Colonic mucosa (tissue), 4 donors: ENCODE measurements around the gene CLTCL1. TPM values are rescaled to one million over a fixed set of nuclear protein-coding genes. Genes with fewer than 3 reads are reported as not detected.

Experiments used
- DNase-seq: peaks from one replicate; pipeline ENCODE4 v3.0.0-alpha.2; 2020
- H3K27ac ChIP-seq: fragments of 200-600 bp; one replicate; pipeline ENCODE4 v1.8.0; 2021
- H3K27me3 ChIP-seq: fragments of 200-600 bp; one replicate; pipeline ENCODE4 v1.8.0; 2021
- H3K36me3 ChIP-seq: fragments of 200-600 bp; one replicate; pipeline ENCODE4 v1.8.0; 2021
- H3K4me1 ChIP-seq: fragments of 200-600 bp; one replicate; pipeline ENCODE4 v1.8.0; 2021; ENCODE audit warnings: mild to moderate bottlenecking
- H3K4me3 ChIP-seq: fragments of 200-600 bp; one replicate; pipeline ENCODE4 v1.8.0; 2021
- H3K9ac ChIP-seq, 2 donors: one replicate each; pipeline ENCODE4 v1.7.0; 2013; ENCODE audit warnings: control low read depth in 2 of 2, low read depth in 2 of 2, low read length in 2 of 2
- H3K9me3 ChIP-seq: fragments of 200-600 bp; one replicate; pipeline ENCODE4 v1.8.0; 2021
- intact Hi-C: fragments of 100-400 bp; cut with DNase I; formaldehyde crosslinking; loops from one replicate; pipeline ENCODE4 v1.14.1; 2022
- total RNA-seq, 2 donors: library from RNA; stranded (reverse); fragmentation: NEBNext Ultra II Directional in 1 of 2; extraction: Animal tissue kit (Norgen Biotek cat#: 25700) in 1 of 2; gene quantifications; one replicate each; pipeline ENCODE4 v1.2.1, GENCODE V29; 2021
- TF ChIP-seq, protein P1 (sequence below): fragments of 200-600 bp; IDR thresholded peaks from one replicate; pipeline ENCODE4 v1.8.0; 2022; ENCODE audit warnings: antibody characterized with exemption, mild to moderate bottlenecking
- donor health status: healthy.
- donor health status: DM: no; HTN: no; CAD: no.
- donor health status: DM: no; HTN: no; CAD: no.

The CLTCL1 gene
- total RNA-seq, 2 donors from 2014 or later = 3.4 to 3.5 TPM

DNA sequence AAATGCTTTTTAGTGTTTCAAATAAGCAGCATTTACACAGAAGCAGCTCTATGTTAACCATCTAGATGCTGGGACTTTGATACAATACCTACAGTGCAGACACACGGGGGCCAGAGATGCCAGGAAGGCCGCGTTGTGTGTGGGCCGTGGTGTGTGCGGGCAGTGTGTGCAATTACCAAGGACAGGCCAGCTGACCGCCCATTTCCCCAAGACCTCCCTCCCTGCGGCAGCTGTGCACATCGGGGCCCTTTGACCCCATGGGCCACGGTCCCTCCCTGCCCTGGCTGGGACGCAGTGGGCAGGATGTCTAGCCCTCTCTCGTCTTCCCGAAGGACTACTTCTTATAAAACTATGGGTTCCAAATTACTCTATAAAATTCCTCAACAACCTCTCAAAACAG lies 38.4 kb downstream of the CLTCL1 start:
- Histone ChIP-seq H3K9me3 (no peaks in the 10 kb centered on the region), H3K4me3 (no peak overlapping the region), H3K27ac (no peak overlapping the region), H3K4me1 (no peaks in the 10 kb centered on the region), H3K9ac (no peak overlapping the region), H3K27me3 (no peaks in the 10 kb centered on the region), H3K36me3 (no peaks in the 10 kb centered on the region)
- TF ChIP-seq, protein P1, sequence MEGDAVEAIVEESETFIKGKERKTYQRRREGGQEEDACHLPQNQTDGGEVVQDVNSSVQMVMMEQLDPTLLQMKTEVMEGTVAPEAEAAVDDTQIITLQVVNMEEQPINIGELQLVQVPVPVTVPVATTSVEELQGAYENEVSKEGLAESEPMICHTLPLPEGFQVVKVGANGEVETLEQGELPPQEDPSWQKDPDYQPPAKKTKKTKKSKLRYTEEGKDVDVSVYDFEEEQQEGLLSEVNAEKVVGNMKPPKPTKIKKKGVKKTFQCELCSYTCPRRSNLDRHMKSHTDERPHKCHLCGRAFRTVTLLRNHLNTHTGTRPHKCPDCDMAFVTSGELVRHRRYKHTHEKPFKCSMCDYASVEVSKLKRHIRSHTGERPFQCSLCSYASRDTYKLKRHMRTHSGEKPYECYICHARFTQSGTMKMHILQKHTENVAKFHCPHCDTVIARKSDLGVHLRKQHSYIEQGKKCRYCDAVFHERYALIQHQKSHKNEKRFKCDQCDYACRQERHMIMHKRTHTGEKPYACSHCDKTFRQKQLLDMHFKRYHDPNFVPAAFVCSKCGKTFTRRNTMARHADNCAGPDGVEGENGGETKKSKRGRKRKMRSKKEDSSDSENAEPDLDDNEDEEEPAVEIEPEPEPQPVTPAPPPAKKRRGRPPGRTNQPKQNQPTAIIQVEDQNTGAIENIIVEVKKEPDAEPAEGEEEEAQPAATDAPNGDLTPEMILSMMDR = no peak
- intact Hi-C loops = no loop called here
- no peak for DNase-seq

DNA sequence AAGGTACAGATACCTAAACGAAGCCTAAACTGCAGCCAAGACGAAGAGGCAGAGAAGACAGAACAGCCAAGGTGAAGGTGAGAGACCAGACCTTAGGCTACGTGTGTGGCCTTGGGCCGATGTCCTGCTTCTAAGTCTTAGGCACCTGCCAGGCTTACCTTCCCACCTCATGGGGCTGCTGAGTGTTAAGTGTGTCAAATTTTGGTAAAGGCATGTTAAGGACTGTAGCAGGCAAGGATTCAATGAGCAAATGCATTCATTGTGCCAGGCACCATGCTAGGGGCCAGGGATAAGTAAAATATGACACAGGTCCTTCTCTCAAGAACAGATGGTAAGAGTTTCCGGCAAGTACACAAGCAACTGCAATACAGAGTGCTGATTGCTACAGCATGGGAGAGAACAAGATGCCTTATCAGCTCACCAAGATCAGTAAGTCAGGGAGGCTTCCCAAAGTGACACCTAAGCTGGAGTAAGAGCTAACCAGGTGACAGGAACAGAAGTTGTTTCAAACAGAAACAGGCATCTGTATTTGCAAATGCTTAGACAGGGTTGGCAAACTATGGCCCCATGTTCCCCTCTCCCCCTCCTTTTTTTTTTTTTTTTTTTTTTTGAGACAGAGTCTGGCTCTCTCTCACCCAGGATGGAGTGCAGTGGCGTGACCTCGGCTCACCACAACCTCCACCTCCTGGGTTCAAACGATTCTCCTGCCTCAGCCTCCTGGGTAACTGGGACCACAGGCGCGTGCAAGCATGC lies 46.7 kb downstream of the CLTCL1 start:
- H3K36me3 ChIP-seq = no peaks in the 10 kb centered on the region
- H3K4me3 ChIP-seq = no peak overlapping the region
- H3K9ac ChIP-seq = no peak overlapping the region
- no peaks in the 10 kb centered on the region for H3K27me3 ChIP-seq
- TF ChIP-seq, protein P1 = no peak
- no peak overlapping the region for H3K27ac ChIP-seq
- no peaks in the 10 kb centered on the region for H3K4me1 ChIP-seq
- no peak for DNase-seq
- intact Hi-C loops = no loop called here
- no peaks in the 10 kb centered on the region for H3K9me3 ChIP-seq

DNA sequence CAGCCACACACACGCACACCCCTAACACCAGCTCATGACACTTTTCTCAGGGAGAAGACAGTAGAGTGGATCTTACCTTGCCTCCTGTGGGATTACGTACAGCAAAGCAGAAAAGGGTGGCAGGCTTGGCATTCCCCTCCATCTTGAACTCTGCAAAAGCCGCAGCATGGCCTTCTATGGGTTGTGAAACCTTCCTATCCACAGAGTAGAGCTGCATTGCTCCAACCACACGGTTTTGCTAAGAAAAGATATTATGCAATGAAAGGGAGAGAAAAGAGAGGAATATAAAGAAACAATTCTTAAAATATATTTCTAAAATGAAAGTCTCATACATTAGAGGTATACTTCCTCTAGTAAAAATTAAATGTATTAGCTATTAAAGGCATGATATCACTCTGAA lies 48.8 kb downstream of the CLTCL1 start:
- no peaks in the 10 kb centered on the region for H3K36me3 ChIP-seq
- TF ChIP-seq, protein P1 = no peak
- H3K4me1 ChIP-seq = no peaks in the 10 kb centered on the region
- no peak overlapping the region for H3K27ac ChIP-seq
- H3K4me3 ChIP-seq = no peak overlapping the region
- no peaks in the 10 kb centered on the region for H3K27me3 ChIP-seq
- intact Hi-C loops = no loop called here
- H3K9ac ChIP-seq = no peak overlapping the region
- H3K9me3 ChIP-seq = no peaks in the 10 kb centered on the region
- no peak for DNase-seq

DNA sequence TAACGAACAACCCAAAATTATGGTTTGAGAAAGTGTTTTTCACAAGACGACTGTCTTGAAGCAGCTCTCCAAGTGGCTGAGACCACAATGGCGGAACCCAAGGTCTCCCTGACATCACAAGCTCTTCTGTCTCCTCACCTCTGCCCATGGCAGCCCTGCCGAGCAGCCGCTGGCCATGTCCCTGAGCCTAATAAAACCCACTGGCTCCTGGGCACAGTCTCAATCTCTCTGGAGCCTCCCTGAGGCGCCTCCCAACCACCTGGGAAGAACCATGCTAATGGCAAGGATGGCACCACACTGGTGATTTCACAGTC lies 50.0 kb downstream of the CLTCL1 start:
- Histone ChIP-seq H3K27me3 (no peaks in the 10 kb centered on the region), H3K27ac (no peak overlapping the region), H3K4me3 (no peak overlapping the region), H3K4me1 (no peaks in the 10 kb centered on the region), H3K9me3 (no peaks in the 10 kb centered on the region), H3K9ac (no peak overlapping the region), H3K36me3 (no peaks in the 10 kb centered on the region)
- TF ChIP-seq, protein P1 = no peak
- DNase-seq = no peak
- intact Hi-C loops = no loop called here

DNA sequence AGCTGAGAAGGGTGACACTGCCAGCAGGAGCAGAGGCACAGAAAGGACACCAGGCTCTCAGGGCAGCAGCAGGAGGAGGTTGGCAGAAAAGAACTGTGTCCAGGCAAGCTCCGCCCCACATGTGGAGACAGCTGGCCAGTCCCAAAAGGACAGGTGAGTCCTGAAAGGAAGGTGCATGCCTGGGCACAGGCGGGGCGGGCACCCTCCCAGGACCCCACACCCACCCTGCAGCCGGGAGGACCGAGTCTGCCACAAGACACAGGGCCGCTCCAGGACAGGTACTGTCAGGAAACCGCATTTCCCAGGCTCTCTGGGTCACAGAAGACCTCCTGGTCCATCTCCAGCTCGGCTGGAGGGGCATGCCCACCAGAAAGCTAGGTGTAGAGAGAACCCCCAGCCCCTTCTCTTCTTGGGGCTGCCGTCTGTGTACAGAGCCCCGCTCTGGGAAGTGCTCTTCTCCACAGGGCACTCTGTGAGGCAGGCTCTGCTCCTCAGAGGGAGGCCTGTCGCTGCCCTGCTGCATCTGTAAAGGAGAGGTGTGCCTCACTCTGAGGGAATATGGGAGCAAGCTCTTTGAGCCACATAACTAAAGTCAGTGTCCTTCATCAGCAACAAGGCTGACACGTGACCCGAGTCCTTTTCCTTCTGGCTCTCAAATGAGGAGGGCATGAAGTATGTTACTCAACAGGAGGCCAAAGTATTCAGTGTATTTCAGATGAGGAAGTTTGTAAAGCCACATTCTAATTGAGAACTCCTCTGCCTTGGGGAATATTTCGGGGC lies 50.5 kb downstream of the CLTCL1 start:
- TF ChIP-seq, protein P1 = no peak
- intact Hi-C loops = no loop called here
- H3K9me3 ChIP-seq = no peaks in the 10 kb centered on the region
- no peaks in the 10 kb centered on the region for H3K4me1 ChIP-seq
- no peak overlapping the region for H3K4me3 ChIP-seq
- H3K9ac ChIP-seq = no peak overlapping the region
- no peak overlapping the region for H3K27ac ChIP-seq
- DNase-seq = no peak
- no peaks in the 10 kb centered on the region for H3K36me3 ChIP-seq
- H3K27me3 ChIP-seq = no peaks in the 10 kb centered on the region
